LoVo (cell line): Measurements from ENCODE around the gene PRDM7.
"Not testable (repeated sequence)": the region's sequence is repeated elsewhere in the genome, so short reads cannot be mapped to it uniquely, and the experiment has no call there.

Experiments
- DNase-seq: peaks from one replicate; pipeline ENCODE4 v3.0.0-alpha.2; 2016; ENCODE audit warnings: low spot score

Gene PRDM7

DNA sequence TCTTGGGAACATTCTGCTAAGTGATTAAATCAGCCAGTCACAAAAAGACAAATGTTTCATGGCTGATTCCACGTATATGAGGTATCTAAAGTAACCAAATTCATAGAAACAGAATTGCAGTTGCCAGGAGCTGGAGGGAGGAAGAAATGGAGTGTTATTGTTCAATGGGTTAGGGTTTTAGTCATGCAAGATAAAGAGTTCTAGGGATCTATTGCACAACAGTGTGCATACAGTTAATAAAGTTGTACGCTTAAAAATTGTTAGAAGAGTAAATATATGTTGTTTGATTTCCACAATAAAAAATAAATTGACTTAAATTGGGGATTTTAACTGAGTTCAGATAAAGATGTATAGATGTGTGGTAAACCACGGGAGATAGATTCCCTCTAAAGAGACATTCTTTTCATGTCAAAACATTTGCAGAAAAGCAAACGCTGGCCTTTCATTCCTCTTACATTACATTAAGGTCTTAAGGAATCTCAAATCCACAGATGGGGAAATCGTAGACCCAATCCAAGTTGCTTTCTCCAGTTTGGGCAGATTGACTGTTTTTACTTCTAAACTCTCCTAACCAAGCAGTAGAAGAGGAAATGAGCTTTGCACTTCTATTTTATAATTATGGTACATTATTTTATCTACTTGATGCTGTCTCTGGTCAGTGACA, 4.6 kb downstream of the PRDM7 start:
- no peak for DNase-seq

DNA sequence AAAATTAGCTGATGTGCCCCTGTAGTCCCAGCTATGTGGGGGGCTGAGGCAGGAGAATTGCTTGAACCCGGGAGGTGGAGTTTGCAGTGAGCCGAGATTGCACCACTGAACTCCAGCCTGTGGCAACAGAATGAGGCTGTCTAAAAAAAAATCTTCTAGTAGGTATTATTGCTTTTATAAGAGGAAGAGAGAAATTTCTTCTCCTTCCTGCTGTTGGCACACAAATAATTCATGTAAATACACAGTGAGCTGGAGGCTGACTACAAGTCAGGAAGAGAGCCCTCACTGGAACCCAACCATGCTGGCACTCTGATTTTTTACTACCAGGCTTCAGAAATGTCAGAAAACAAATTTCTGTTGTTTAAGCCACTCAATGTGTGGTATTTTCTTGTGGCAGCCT, 6.7 kb downstream of the PRDM7 start:
- no peak for DNase-seq

DNA sequence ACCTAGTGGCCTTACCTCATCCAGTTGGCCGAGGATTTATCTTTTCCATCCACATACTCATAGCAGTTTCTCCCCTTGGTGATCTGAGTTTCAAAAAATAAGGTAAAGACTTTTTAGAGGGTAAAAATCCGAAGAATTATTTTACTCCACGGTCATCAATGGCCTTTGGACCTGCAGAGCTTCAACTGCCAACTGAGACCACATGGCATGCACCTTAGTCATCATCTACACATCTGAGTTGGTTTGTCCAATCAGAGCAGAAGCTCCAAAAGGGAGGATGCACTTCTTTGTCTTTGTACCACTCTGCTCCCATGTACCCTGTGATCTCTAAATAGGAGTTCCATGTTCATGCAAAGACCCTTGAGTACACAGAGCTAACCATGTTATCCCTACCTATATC, 15.7 kb downstream of the PRDM7 start:
- no peak for DNase-seq

DNA sequence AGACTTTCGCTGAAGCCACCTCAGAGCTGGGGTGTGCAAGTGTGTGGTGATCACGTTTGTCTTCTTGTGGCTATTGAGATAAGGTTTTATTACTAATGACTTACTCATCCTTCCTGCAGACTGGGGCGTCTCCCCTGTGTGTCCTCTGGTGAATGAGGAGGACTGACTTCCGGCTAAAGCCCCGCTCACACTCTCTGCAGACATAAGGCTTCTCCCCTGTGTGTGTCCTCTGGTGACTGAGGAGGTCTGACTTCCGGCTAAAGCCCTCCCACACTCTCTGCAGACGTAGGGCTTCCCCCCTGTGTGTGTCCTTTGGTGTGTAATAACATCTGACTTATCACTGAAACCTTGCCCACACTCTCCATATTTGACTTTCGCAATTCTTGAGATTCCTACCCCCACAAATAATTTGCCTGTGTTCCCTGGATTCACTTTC, 19.4 kb downstream of the PRDM7 start:
- no peak for DNase-seq

DNA sequence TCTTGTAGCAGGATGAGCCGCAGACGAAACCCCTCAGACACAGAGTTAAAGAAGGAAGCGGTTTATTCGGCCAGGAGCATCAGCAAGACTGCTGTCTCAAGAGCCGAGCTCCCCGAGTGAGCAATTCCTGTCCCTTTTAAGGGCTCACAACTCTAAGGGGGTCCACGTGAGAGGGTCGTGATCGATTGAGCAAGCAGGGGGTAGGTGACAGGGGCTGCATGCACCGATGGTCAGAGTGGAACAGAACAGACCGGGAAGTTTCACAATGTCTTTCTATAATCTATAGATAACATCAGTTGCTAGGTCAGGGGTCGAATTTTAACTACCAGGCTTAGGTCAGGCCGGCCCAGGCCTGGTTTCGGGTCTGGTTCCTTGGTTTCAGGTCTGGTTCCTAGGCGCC, 20.6 kb downstream of the PRDM7 start:
- DNase-seq: not testable (repeated sequence)

DNA sequence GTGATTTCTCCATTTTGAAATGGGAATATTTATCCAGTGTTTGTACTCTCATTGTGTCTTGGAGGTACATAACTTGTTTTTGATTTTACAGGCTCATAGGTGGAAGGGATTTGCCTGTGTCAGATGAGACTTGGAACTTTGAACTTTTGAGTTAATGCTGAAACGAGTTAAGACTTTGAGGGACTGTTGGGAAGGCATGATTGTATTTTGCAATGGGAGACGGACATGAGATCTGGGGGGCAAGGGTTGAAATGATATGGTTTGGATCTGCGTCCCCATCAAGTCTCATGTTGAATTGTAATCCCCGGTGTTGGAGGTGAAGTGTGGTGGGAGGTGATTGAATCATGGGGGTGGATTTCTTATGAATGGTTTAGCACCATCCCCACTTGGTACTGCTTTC, 21.8 kb downstream of the PRDM7 start:
- DNase-seq: no peak

DNA sequence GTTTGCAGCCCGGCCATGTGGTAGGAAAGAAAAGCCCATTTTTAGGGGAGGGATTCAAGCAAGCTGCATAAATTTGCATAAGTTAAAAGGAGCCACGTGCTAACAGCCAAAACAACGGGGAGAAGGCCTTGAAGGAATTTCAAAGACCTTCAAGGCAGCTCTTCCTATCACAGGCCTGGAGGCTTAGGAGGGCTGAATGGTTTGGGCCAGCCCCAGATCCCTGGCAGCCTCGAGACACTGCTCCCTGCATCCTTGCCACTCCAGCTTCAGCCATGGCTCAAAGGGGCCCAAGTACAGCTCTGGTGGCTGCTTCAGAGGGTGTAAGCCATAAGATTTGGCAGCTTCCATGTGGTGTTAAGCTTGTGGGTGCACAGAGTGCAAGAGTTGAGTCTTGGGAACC, 22.6 kb downstream of the PRDM7 start:
- no peak for DNase-seq

DNA sequence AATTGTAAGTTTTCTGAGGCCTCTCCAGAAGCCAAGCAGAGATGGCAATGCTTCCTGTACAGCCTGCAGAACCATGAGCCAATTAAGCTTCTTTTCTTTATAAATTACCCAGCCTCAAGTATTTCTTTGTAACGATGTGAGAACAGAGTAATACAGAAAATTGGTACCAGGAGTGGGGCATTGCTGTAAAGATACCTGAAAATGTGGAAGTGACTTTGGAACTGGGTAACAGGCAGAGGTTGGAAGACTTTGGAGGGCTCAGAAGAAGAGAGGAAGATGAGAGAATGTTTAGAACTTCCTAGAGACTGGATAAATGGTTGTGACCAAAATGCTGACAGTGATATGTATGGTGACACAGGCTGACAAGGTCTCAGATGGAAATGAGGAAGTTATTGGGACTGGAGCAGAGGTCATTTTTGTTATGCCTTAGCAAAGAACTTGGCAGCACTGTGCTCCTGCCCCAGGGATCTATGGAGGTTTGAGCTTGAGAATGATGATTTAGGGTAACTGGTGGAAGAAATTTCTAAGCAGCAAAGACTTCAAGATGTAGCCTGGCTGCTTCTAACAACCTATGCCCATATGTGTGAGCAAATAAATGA, 23.1 kb downstream of the PRDM7 start:
- no peak for DNase-seq

DNA sequence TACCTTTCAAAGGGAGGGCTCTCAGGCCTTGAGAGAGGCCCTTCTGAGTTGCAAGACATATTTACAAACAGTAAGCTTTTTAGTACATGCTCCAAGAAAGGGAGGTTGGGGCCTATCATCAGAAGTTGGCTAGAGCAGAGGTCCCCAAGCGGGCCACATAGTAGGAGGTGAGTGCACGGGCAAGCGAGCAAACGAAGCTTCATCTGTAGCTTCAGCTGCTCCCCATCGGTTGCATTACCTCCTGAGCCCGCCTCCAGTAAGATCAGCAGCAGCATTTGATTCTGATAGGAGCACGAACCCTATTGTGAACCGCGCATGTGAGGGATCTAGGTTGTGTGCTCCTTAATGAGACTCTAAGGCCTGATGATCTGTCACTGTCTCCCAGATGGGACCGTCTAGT, 26.2 kb downstream of the PRDM7 start:
- DNase-seq: no peak

DNA sequence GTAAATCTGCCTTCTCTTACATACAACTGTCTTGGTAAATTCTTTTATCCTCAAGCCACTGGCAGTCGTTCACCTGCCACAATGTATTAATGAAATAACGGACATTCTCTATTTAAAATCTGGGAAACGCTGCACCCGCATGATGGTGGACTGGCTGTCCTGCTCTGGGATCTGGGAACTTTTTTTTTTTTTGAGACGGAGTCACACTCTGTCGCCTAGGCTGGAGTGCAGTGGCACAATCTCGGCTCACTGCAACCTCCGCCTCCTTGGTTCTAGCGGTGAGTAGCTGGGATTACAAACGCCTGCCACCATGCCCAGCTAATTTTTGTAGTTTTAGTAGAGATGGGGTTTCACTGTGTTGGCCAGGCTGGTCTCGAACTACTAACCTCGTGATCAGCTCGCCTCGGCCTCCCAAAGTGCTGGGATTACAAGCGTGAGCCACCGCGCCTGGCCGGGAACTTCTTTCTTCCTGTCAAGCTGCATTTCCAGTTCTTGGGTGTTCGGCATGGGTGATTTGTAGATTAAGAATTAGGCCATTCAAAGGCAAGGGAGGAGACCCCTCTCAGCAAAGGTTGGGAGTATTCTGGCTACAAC, 28.3 kb downstream of the PRDM7 start:
- no peak for DNase-seq

DNA sequence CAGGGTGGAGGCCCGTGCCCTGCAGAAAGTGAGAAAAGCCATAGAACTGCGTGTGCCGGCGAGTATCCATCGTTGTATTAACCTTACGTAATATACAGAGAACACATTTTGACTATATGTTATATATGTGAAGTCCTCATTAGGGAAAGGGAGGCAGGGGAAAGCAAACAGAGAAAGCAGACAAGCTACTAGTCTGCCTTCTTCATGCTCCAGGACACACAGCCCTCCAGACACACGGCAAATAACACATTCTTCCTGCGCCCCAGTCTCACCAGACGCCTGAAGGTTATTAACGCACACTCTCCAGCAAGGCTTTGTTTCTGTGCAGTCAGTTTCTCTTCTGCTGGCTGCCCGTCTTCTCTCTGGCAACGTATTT, 28.8 kb downstream of the PRDM7 start:
- DNase-seq: no peak

DNA sequence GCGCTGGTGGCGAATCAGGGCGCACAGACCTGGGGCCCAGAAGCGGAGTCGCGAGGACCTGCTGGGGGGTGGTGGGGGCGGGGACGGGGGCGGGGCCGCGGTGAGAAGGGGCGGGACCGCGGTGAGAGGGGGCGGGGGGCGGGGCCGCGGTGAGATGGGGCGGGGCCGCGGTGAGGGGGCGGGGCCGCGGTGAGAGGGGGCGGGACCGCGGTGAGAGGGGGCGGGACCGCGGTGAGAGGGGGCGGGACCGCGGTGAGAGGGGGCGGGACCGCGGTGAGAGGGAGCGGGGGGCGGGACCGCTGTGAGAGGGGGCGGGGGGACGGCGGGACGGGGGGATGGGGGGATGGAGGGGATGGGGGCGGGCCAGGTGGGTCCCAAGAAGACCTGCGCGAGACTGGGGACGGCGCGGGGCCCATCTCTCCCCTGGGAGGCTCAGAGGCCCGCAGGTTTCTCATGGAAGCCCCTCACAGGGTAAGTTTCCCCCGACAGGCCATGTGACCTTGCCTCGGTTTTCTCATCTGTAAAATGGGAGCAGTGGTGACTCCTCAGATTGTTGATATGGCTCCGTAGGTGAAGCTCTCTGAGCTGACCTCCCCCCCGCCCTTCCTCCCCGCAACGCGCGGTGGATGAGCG, 29.3 kb downstream of the PRDM7 start:
- no peak for DNase-seq

DNA sequence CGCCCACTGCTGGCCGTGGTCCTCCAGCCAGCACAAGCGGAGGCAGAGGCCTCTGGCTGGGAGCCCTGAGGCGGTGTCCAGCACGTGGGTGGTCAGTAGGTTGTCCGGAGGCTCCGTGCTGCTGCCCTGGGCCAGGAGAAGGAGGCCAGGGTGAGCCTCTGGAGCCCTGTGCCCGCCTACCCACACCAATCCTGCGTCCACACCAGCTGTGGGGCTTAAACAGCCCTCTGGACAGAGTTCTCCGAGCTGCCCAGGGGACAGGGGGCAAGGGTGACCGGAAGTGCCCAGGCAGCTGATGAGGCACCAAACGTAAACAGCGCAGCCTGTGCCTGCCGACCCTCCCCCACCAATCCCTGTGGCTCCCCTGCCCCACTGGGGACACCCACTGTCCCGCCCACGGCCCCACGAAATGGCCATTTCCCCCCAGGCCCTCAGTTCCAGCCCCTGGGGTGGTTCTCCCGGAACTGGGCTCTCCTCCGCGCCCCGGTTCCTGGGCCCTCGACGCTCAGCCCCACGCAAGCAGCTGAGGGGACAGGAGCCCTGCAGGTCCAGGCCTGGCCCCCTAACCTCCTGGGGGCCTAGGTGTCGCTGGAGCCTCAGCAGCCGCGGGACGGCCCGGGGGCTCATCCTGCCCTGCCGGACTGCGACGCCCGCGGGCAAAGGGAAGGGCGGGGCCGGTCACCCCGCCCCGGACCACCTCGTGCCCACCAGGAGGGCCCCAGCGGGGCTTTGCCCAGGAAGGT, 30.0 kb downstream of the PRDM7 start:
- no peak for DNase-seq

DNA sequence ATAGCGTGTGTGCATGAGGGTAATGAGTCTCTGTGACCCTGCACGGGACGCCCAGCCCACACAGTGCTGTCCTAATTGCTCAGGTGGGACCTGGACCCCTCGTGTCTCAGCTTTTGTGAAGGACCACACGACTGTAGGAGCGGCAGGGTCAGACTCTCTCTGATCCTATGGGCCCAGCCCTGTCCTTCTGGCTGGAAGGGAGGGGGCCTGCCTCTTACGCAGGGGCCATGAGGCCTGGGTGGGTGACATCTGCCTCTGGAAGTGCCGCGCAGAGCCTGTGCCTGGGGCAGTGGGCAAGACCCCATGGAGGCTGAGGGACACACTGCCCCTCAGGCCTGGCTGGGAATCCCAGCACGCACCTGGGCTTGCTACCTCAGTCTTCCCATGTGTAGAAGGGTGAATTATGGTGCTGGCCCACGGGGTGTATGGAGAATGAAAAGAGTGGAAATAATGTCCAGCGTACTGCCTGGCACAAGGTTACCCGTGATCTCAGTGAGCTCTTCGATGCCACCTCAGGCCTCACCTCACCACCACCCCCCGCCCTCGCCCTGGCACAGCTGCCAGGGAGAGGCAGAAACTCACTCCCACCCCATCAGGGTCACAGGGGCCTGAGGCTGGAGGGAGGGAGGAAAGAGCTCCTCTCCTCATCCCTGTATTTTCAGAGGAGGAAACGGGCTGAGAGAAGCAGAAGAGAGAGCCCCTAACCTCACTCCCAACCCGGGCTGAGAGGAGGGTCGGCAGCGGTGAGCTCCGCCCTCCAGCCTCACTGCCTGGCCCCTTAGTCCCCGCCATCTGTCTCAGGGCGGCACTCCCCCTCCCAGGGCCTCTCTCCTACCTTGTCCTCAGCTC, 30.8 kb downstream of the PRDM7 start:
- no peak for DNase-seq

DNA sequence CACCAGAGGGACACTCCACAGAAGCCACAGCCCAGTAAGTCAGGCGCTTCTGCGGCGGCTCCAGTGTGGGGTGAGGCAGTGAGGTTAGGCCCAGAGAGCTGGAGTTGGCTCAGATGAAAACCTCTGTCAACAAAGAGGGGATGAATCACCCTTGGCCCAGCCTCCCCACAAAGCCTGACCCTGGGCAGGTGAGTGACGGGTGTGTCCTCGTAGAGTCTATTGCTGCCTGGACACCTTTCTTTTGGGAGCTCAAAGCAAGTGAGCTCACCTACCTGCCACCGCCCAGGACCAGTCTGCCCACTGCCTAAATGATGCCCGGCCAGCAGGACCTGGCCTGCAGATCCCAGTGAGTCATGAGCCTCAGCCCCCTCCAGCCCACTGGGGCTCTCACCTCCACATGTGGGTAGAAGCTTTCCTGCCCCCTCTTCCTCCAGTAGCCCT, 33.0 kb downstream of the PRDM7 start:
- peak; percentile 79 for DNase-seq

DNA sequence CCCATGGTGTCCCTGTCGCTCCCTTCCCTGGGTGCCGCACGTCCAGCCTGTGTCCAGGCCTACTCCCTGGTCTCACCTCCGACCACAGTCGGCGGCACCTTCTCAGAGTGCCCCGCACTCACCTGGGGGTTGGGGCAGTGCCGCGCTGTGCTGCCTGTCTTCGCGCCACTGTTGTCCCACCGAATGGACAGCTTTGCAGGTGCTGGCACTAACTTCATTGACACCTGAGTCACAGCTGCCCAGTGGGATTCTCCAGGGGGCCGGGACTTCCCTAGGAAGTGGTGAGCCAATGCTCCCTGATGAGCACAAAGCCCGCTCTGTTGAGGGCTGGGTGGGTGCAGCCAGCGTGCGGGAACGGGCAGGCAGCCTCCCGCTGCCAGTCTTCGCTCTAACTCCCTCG, 33.6 kb downstream of the PRDM7 start:
- no peak for DNase-seq

DNA sequence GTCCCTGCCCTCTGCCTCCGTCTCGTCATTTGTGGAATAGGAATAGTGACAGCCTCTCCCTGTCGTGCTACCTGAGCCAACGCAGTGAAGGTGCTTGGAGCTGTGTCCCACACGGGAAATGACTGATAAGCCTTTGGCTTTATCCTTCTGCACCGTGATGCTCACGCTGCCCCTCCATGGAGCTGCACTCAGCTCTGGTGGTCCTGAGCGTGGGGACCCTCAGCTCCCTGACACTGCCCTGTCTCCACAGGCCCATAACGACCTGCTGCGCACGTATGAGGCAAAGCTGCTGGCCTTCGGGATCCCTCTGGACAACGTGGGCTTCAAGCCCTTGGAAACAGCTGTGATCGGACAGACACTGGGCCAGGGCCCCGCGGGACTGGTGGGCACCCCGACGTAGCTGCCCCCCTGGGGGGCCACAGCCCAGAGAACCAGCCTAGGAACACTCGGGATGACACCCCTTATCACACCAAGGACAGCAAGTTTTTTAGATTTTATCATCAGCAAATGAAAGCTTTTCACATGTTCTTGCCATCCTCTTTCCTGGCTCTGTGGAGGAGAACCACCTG, 34.1 kb downstream of the PRDM7 start:
- DNase-seq: no peak

DNA sequence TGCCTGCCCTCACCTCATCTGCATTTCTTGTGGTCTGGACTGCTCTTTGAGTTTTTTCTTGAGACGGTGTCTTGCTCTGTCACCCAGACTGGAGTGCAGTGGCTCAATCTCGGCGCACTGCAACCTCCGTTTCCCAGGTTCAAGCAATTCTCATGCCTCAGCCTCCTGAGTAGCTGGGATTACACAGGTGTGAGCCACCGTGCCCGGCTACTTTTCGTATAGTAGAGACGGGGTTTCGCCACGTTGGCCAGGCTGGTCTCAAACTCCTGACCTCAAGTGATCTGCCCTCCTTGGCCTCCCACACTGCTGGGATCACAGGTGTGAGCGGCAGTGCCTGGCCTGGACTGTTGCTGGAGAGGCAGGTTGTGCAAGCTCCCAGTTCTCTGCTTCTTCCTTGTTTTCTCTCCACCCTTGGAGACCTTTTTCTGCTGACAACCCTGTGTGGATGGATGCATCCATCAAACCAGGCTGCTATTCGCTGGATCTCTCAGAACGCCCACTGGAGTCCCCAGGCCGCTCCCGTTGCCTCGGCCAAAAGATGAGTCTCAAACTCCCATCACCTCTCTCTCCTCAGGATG, 35.1 kb downstream of the PRDM7 start:
- no peak for DNase-seq

DNA sequence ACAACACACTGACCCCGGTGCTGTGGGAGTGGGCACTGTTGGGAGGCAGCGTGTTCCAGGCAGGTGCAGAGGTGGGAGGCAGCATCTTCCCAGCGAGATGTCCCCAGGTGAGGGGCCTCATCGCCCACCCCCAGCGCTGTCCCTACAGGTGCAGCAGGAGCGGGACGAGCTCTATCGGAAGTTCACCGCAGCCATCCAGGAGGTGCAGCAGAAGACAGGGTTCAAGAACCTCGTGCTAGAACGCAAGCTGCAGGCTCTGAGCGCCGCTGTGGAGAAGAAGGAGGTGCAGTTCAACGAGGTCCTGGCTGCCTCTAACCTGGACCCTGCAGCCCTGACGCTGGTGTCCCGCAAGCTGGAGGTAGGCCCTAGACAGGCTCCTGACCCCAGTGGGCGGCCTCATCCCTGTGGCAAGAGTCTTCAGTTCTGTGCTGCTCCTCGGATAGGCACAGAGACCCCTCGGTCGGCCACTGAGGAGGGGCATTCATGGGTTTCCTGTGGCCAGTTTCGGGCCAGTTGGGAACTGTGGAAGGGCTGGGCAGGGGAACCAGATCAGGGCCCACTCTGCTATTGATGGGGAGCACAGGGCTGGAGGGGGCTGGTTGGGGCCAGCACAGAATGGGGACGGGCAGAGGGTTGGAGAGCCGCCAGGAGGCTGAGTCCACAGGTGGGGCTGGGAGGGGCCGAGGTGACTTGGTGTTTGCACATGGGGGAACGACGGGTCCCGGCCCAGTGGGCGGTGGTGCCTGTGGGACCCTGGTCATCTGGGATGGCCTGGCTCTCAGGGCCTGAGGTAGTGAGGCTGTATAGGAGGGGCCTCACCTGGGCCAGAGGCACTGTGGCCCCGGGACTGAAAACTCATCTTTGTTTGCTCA, 36.7 kb downstream of the PRDM7 start:
- DNase-seq: no peak

DNA sequence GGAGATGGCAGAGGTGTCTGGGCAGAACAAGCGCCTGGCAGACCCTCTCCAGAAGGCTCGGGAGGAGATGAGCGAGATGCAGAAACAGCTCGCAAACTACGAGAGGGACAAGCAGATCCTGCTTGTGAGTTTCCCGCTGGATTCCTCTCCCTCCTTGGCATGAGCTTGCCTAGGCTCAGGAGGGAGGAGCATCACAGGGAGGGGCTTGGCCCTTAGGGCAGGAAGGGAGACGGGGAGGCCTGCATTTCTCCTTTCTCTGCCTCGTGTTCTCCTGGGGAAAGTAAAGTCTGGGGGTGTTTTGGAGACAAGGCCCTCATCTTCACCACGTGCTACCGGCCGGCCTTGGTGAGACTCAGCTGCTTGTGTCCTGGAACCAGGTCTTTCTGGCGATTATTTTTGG, 39.9 kb downstream of the PRDM7 start:
- no peak for DNase-seq
